IMR-90 (cell line): Measurements from ENCODE around the gene C11orf71. TPM values are rescaled to one million over a fixed set of nuclear protein-coding genes. Genes with fewer than 3 reads are reported as not detected.

Experiments
- ATAC-seq: fragments of 200-7000 bp; cut with Tn5 transposase; 2 replicates; pipeline ENCODE4 v1.9.1; 2020; ENCODE audit warnings: low read depth, mild to moderate bottlenecking, moderate library complexity
- BruUV-seq: library from RNA; stranded (reverse); fragments of 400-500 nt; replicated peaks from 2 replicates; lab custom pipeline; 2021; lab: Mats Ljungman, UMichigan
- CTCF ChIA-PET: fragments of 300-600 bp; formaldehyde crosslinking; extraction: SDS; loops from one replicate; lab custom pipeline; 2021; ENCODE audit warnings: antibody characterized with exemption; lab: Yijun Ruan, JAX
- POLR2A ChIA-PET: fragments of 300-600 bp; sonication (Branson Sonifier 250); formaldehyde crosslinking; loops from one replicate; lab custom pipeline; 2022; ENCODE audit warnings: antibody characterized with exemption; ENCODE audit not compliant: unreplicated experiment; lab: Charles Lee
- DNase-seq: peaks from one replicate; pipeline ENCODE4 v3.0.0; 2013
- H2AFZ ChIP-seq: replicated peaks from 2 replicates; pipeline ENCODE3; 2013; ENCODE audit warnings: low read length, mild to moderate bottlenecking; ENCODE audit not compliant: poor library complexity
- H2AK5ac ChIP-seq: 2 replicates; pipeline ENCODE4 v1.6.1; 2013; ENCODE audit warnings: low read depth, low read length, inconsistent platforms
- H2AK9ac ChIP-seq: replicated peaks from 2 replicates; pipeline ENCODE3; 2013; ENCODE audit warnings: mild to moderate bottlenecking, low read depth, low read length, moderate library complexity; ENCODE audit not compliant: poor library complexity
- H2BK120ac ChIP-seq: 2 replicates; pipeline ENCODE4 v1.6.1; 2013; ENCODE audit warnings: low read depth, low read length, inconsistent platforms
- H2BK15ac ChIP-seq: 3 replicates; pipeline ENCODE4 v1.6.1; 2013; ENCODE audit warnings: low read depth, low read length, inconsistent platforms
- H2BK20ac ChIP-seq: 2 replicates; pipeline ENCODE4 v1.6.1; 2013; ENCODE audit warnings: low read depth, mild to moderate bottlenecking, inconsistent platforms, low read length, moderate library complexity
- H2BK5ac ChIP-seq: 2 replicates; pipeline ENCODE4 v1.6.1; 2013; ENCODE audit warnings: mild to moderate bottlenecking, low read depth, low read length, inconsistent platforms; ENCODE audit not compliant: poor library complexity, severe bottlenecking
- H3K14ac ChIP-seq: replicated peaks from 2 replicates; pipeline ENCODE4 v1.6.1; 2013; ENCODE audit warnings: low read depth, low read length, inconsistent platforms
- H3K18ac ChIP-seq: 2 replicates; pipeline ENCODE4 v1.6.1; 2013; ENCODE audit warnings: low read depth, low read length, control low read depth
- H3K23ac ChIP-seq: 2 replicates; pipeline ENCODE4 v1.6.1; 2013; ENCODE audit warnings: low read depth, low read length, inconsistent platforms
- H3K27ac ChIP-seq: 2 replicates; pipeline ENCODE4 v1.5.1; 2013; ENCODE audit warnings: mild to moderate bottlenecking, control low read depth, low read length; ENCODE audit not compliant: insufficient read depth
- H3K27me3 ChIP-seq: 2 replicates; pipeline ENCODE4 v1.6.1; 2013; ENCODE audit warnings: low read length; ENCODE audit not compliant: control insufficient read depth, insufficient read depth
- H3K36me3 ChIP-seq: 2 replicates; pipeline ENCODE4 v1.6.1; 2013; ENCODE audit warnings: low read length, mixed read lengths; ENCODE audit not compliant: control insufficient read depth, insufficient read depth
- H3K4ac ChIP-seq: 2 replicates; pipeline ENCODE4 v1.6.1; 2013; ENCODE audit warnings: low read depth, low read length, inconsistent platforms
- H3K4me1 ChIP-seq: 2 replicates; pipeline ENCODE4 v1.6.1; 2013; ENCODE audit warnings: low read length, mixed read lengths; ENCODE audit not compliant: control insufficient read depth, insufficient read depth
- H3K4me2 ChIP-seq: 2 replicates; pipeline ENCODE4 v1.6.1; 2013; ENCODE audit warnings: low read depth, mild to moderate bottlenecking, control low read depth, low read length, moderate library complexity
- H3K4me3 ChIP-seq: 2 replicates; pipeline ENCODE4 v1.5.1; 2013; ENCODE audit warnings: low read depth, mild to moderate bottlenecking, control low read depth, low read length, moderate library complexity; ENCODE audit not compliant: insufficient read depth
- H3K56ac ChIP-seq: 2 replicates; pipeline ENCODE4 v1.6.1; 2013; ENCODE audit warnings: low read length, inconsistent platforms; ENCODE audit not compliant: insufficient read depth; ENCODE audit errors: extremely low read depth
- H3K79me1 ChIP-seq, 2 experiments: 2 replicates each; pipeline ENCODE4 v1.6.1; 2013; ENCODE audit warnings: low read length in 2 of 2, inconsistent platforms in 1 of 2, low read depth in 1 of 2
- H3K9ac ChIP-seq: 2 replicates; pipeline ENCODE4 v1.6.1; 2013; ENCODE audit warnings: low read depth, low read length, control low read depth
- H3K9me1 ChIP-seq: 2 replicates; pipeline ENCODE4 v1.6.1; 2013; ENCODE audit warnings: low read length, inconsistent platforms; ENCODE audit not compliant: insufficient read depth
- H3K9me3 ChIP-seq: 2 replicates; pipeline ENCODE4 v1.6.1; 2013; ENCODE audit warnings: low read length; ENCODE audit not compliant: control insufficient read depth, insufficient read depth
- H4K20me1 ChIP-seq: 2 replicates; pipeline ENCODE4 v1.6.1; 2013; ENCODE audit warnings: low read length, inconsistent platforms; ENCODE audit not compliant: insufficient read depth
- H4K5ac ChIP-seq: 2 replicates; pipeline ENCODE4 v1.6.1; 2013; ENCODE audit warnings: mild to moderate bottlenecking, low read depth, low read length, control low read depth
- H4K8ac ChIP-seq, 2 experiments: 2 replicates each; pipeline ENCODE4 v1.6.1; 2013; ENCODE audit warnings: low read depth in 2 of 2, low read length in 2 of 2, control low read depth in 1 of 2, inconsistent platforms in 1 of 2
- H4K91ac ChIP-seq: 2 replicates; pipeline ENCODE4 v1.6.1; 2013; ENCODE audit warnings: low read depth, low read length, inconsistent platforms; ENCODE audit not compliant: insufficient read depth
- BHLHE40 ChIP-seq: fragments of 150-350 bp; IDR thresholded peaks from 2 replicates; pipeline ENCODE4 v1.6.1; 2016; ENCODE audit warnings: mild to moderate bottlenecking, low read depth, low read length
- CTCF ChIP-seq: conservative IDR thresholded peaks from 2 replicates; pipeline ENCODE4 v1.5.1; 2012; ENCODE audit warnings: mild to moderate bottlenecking, low read depth, low read length, improper control_type of control experiment
- SMC3 ChIP-seq: fragments of 150-350 bp; IDR thresholded peaks from 2 replicates; pipeline ENCODE4 v1.6.1; 2016; ENCODE audit warnings: low read depth, mild to moderate bottlenecking, antibody characterized with exemption, low read length, moderate library complexity
- dilution Hi-C: fragments of 300-500 bp; cut with HindIII; formaldehyde crosslinking; loops from one replicate; pipeline ENCODE4 v1.14.3; 2018; ENCODE audit warnings: low sequenced_read_pairs; ENCODE audit not compliant: unreplicated experiment
- in situ Hi-C: fragments of 300-500 bp; cut with MboI; formaldehyde crosslinking; loops from 3 replicates; pipeline ENCODE4 v1.14.3; 2019; ENCODE audit warnings: low sequenced_read_pairs, inconsistent platforms, mixed read lengths
- intact Hi-C: fragments of 100-400 bp; cut with micrococcal nuclease; formaldehyde crosslinking; loops from 2 replicates; pipeline ENCODE4 v1.10.0; 2022
- polyA plus RNA-seq, 3 experiments: library from polyadenylated mRNA; depleted of rRNA; stranded (reverse); fragments of >200 nt; gene quantifications; 2 replicates each; pipeline ENCODE4 v1.2.3, GENCODE V29; 2012; ENCODE audit warnings: low replicate concordance in 1 of 3
- total RNA-seq: library from RNA; depleted of rRNA; stranded (reverse); fragments of >200 nt; gene quantifications from 2 replicates; pipeline ENCODE4 v1.2.3, GENCODE V29; 2012
- TF ChIP-seq, protein P1 (sequence below): fragments of 150-350 bp; IDR thresholded peaks from 2 replicates; pipeline ENCODE4 v1.6.1; 2017; ENCODE audit warnings: mild to moderate bottlenecking, antibody characterized with exemption, low read length, low read depth

C11orf71 gene
- total and polyA plus RNA-seq, 2 of the 4 experiments (the other 2 are of a cell fraction), result 2.3 to 3.7 TPM

- H2BK20ac ChIP-seq, result no peak overlapping the region
- ChIA-PET POLR2A (no interaction called here), CTCF (interaction anchor here (1.0 kb wide), 1 partner anchor 49 kb away, joined by 4 read pairs; no protein-coding TSS in a partner anchor)
- H2BK120ac ChIP-seq, result no peak overlapping the region
- peaks cover 4% of the 10 kb centered on the region; the same call in 1 of the 2 replicates for H3K4me1 ChIP-seq
- peak overlapping the region; percentile 90 for H2BK5ac ChIP-seq
- no peak overlapping the region for H3K4me2 ChIP-seq
- no peak overlapping the region for H3K14ac ChIP-seq
- no peak overlapping the region for H3K56ac ChIP-seq
- no peaks in the 10 kb centered on the region for H3K36me3 ChIP-seq
- H4K91ac ChIP-seq, result no peak overlapping the region
- intact Hi-C loops (no loop called here), dilution Hi-C loops (no loop called here), in situ Hi-C loops (loop anchor here (5.0 kb wide), 1 partner anchor 45 kb away; no protein-coding TSS in a partner anchor)
- H3K27me3 ChIP-seq, result no peaks in the 10 kb centered on the region
- DNase-seq (no peak), ATAC-seq (no peak)
- no peak overlapping the region for H4K8ac ChIP-seq
- H3K4me3 ChIP-seq, result no peak overlapping the region
- no peak overlapping the region for H3K23ac ChIP-seq
- H3K9me1 ChIP-seq, result 0 out of 2 replicates have a peak, but pooled peaks cover 3% of the 10 kb centered on the region
- H3K27ac ChIP-seq, result no peak overlapping the region
- no peak overlapping the region for H2BK15ac ChIP-seq
- H4K5ac ChIP-seq, result no peak overlapping the region
- no peaks in the 10 kb centered on the region for H3K9me3 ChIP-seq
- H3K18ac ChIP-seq, result no peak overlapping the region
- H4K20me1 ChIP-seq, result no peaks in the 10 kb centered on the region
- H2AK5ac ChIP-seq, result no peak overlapping the region
- H3K79me1 ChIP-seq, result peaks cover 5 to 9% of the 10 kb centered on the region in 2 experiments; a peak in 3 of 4 replicates
- no peak overlapping the region for H3K9ac ChIP-seq
- no TSS peak for BruUV-seq
- no peak overlapping the region for H3K4ac ChIP-seq
- H2AK9ac ChIP-seq, result no peak overlapping the region
- H2AFZ ChIP-seq, result no peak overlapping the region
- TF ChIP-seq, protein P1, sequence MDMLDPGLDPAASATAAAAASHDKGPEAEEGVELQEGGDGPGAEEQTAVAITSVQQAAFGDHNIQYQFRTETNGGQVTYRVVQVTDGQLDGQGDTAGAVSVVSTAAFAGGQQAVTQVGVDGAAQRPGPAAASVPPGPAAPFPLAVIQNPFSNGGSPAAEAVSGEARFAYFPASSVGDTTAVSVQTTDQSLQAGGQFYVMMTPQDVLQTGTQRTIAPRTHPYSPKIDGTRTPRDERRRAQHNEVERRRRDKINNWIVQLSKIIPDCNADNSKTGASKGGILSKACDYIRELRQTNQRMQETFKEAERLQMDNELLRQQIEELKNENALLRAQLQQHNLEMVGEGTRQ, result no peak
- TF ChIP-seq SMC3 (no peak), BHLHE40 (no peak), CTCF (no peak)
These were observed 3.4 kb downstream of the C11orf71 start for GRCh38 chr11:114396916-114397315.
